Measurements from ENCODE around the gene PFDN6. TPM values are rescaled to one million over a fixed set of nuclear protein-coding genes. Genes with fewer than 3 reads are reported as not detected.

PFDN6 gene
- total and polyA plus RNA-seq, 9 of the 15 experiments (the other 6 are each of a cell fraction or from before 2014, with no cell fraction given): 6.8 to 475 (median 216) TPM

- TF ChIP-seq ARID2 (IDR thresholded peaks at IDR 0.05): peak; percentile 71; the same call in 1 of the 2 replicates
- TF ChIP-seq KAT7 (CRISPR knock-in tag; IDR thresholded peaks at IDR 0.05; ENCODE audit: borderline replicate concordance): peak; percentile 29; the same call in 1 of the 2 replicates
- TF ChIP-seq HNRNPH1 (optimal IDR thresholded peaks at IDR 0.05; ENCODE audit: low read depth, low read length): no peak
- no peak for TF ChIP-seq ZFP91 (CRISPR knock-in tag; IDR thresholded peaks at IDR 0.05)
- no peak for TF ChIP-seq CREB5 (CRISPR knock-in tag; IDR thresholded peaks at IDR 0.05)
- peak; percentile 44; the same call in 1 of the 2 replicates for TF ChIP-seq TCF7L2 (IDR thresholded peaks at IDR 0.05; ENCODE audit: low read depth, low read length)
- no peak for TF ChIP-seq ZNF586 (CRISPR knock-in tag; conservative IDR thresholded peaks at IDR 0.05)
- TF ChIP-seq POLR3A (IDR thresholded peaks at IDR 0.05; ENCODE audit: borderline replicate concordance, extremely low read depth, insufficient read depth, insufficient read length): no peak
- no peak for TF ChIP-seq FOXM1 (IDR thresholded peaks at IDR 0.05; ENCODE audit: low read depth)
- no peak for TF ChIP-seq FOXM1 (CRISPR knock-in tag; IDR thresholded peaks at IDR 0.05; ENCODE audit: low read depth)
- no peak for TF ChIP-seq NR4A1 (CRISPR knock-in tag; IDR thresholded peaks at IDR 0.05)
- TF ChIP-seq NR4A1 (tag; IDR thresholded peaks at IDR 0.05): no peak
- no peak for TF ChIP-seq BCL6 (CRISPR knock-in tag; IDR thresholded peaks at IDR 0.05)
- peak; percentile 44 for TF ChIP-seq BHLHE40 (IDR thresholded peaks at IDR 0.05; ENCODE audit: low read length)
- TF ChIP-seq ZBTB34 (CRISPR knock-in tag; IDR thresholded peaks at IDR 0.05): no peak
- TF ChIP-seq SAFB2 (IDR thresholded peaks at IDR 0.05; ENCODE audit: borderline replicate concordance, low read depth, low read length, severe bottlenecking): no peak
- TF ChIP-seq ZNF445 (CRISPR knock-in tag; IDR thresholded peaks at IDR 0.05; ENCODE audit: low read depth): no peak
- TF ChIP-seq GTF2B (IDR thresholded peaks at IDR 0.05; ENCODE audit: extremely low read depth, insufficient read length): no peak
- TF ChIP-seq ID3 (CRISPR knock-in tag; IDR thresholded peaks at IDR 0.05): no peak
- peak; percentile 80; the same call in 1 of the 2 replicates for TF ChIP-seq ID3 (tag; IDR thresholded peaks at IDR 0.05)
- 0 out of 2 replicates have a peak, but pooled peaks have one; percentile 41 for TF ChIP-seq TOE1 (IDR thresholded peaks at IDR 0.05; ENCODE audit: borderline replicate concordance)
- no peak for TF ChIP-seq TOE1 (CRISPR knock-in tag; IDR thresholded peaks at IDR 0.05; ENCODE audit: borderline replicate concordance, low read depth)
- TF ChIP-seq POLR2AphosphoS5 (IDR thresholded peaks at IDR 0.05; ENCODE audit: control insufficient read depth, insufficient read depth, low read depth, low read length): peak; percentile 79
- TF ChIP-seq SNIP1 (IDR thresholded peaks at IDR 0.05; ENCODE audit: low read depth): no peak
Measured at GRCh38 chr6:33279971-33280511, 9.4 kb upstream of the PFDN6 start (continued).

Measured in K562 (cell line).